ENCODE results near the gene SLC16A3.

DNA sequence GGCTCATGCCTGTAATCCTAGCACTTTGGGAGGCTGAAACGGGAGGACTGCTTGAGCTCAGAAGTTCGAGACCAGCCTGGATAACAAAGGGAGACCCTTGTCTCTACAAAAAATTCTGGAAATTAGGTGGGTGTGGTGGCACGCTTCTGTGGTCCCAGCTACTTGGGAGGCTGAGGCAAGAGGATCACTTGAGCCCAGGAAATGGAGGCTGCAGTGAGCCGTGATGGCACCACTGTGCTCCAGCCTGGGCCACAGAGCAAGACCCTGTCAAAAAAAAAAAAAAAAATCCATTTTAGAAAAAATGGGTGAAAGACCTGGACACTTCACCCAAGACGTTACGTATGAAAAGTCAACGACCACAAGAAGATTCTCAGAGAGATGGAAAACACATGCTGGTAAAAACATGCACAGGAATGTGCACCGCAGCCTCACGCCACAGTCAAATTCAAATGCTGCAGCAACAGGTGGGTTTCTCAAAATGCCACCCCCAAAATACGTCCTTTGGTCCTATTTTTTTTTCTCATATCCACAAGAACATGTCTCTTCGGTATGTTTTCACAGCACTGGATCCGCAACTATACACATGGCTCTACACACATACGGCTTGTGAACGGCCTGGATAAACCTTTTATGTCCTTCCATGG lies 27.5 kb downstream of the SLC16A3 start:
- TF ChIP-seq, protein P1, sequence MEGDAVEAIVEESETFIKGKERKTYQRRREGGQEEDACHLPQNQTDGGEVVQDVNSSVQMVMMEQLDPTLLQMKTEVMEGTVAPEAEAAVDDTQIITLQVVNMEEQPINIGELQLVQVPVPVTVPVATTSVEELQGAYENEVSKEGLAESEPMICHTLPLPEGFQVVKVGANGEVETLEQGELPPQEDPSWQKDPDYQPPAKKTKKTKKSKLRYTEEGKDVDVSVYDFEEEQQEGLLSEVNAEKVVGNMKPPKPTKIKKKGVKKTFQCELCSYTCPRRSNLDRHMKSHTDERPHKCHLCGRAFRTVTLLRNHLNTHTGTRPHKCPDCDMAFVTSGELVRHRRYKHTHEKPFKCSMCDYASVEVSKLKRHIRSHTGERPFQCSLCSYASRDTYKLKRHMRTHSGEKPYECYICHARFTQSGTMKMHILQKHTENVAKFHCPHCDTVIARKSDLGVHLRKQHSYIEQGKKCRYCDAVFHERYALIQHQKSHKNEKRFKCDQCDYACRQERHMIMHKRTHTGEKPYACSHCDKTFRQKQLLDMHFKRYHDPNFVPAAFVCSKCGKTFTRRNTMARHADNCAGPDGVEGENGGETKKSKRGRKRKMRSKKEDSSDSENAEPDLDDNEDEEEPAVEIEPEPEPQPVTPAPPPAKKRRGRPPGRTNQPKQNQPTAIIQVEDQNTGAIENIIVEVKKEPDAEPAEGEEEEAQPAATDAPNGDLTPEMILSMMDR (IDR thresholded peaks at IDR 0.05; ENCODE audit: insufficient read depth, low read length), result no peak
- no peak for TF ChIP-seq SPI1 (IDR thresholded peaks at IDR 0.05; ENCODE audit: borderline replicate concordance, low read depth)

Data from HL-60 (cell line).